ENCODE measurements around the gene ALPG.
"Not testable (repeated sequence)": the region's sequence is repeated elsewhere in the genome, so short reads cannot be mapped to it uniquely, and the experiment has no call there.

ALPG gene

GRCh38 chr2:232406556-232407310 lies at the start of gene ALPG:
TSS of gene ALPG (plus strand) at chr2:232406844. CDS start at chr2:232406895, 51 bp downstream.
- DNase-seq = no peak

- DNase-seq = no peak
Measured at GRCh38 chr2:232361646-232362045, 45.0 kb upstream of the ALPG start.

- peak; percentile 89 for DNase-seq
Measured at GRCh38 chr2:232362174-232362900, 44.3 kb upstream of the ALPG start.

DNA sequence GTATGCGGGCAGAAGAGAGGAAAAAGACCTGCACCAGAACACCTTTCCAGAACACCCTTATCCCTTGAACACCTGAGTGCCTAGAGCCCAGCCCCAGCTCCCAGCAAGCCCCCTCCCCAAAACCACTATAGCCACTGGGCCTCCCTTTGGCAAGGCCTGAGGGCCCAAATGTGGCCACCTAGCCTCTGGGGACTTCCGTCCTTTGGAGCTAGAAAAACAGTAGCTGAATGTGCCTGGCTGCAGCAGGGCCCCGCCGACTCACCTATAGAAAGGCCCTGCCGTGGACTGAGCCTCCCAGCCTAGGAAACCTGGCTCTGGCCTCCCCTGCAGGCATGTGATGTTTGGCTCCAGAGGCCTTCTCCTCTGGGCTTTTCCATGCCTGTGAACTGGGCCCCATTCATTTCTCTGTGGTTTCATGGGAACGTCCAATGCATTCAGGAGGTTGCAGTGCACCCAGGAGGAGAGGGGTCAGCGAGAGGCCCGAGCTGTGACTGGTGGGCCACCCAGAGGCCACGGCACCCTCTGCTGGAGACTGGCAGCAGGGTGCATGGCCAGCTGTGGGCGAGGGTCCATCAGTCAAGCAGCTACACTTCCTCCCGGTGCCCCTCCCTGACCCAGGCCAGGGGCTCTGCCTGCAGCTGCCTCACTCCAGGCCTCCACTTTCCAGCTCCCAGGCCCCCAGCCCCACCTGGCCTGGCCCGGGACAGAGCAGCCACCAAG lies 43.4 kb upstream of the ALPG start:
- not testable (repeated sequence) for DNase-seq

DNA sequence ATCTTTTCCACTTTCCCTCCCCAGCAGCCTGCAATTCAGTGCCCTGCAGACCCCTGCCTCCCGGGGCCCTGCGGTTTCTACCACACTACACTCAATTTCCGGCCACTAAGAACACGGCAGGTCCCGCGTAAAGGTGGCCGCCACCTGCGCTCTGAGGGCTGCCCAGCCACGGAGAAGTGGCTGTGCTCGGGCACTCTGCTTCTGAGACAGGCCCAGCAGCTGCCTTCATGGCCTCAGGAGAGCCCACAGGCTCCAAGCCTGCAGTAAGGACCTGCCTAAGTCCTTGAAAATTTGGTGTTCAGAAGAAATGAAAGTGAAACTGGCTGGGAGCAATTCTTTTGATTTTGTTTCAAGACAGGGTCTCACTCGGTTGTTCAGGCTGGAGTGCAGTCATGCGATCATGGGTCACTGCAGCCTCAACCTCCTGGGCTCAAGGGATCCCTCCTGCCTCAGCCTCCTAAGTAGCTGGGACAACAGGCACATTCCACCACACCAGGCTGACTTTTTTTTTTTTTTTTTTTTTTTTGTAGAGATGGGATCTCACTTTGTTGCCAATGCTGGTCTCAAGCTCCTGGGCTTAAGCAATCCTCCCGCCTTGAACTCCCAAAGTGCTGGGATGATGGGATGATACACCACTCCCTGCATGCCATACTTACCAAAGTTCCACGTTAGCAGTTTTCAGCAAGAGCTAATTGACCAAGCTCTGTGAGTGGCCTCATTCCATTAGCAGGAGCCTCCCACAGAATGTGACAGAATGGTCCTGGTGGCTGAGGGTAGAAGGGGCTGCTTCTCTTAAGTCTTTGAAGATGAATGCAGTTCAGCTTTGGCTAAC lies 42.6 kb upstream of the ALPG start:
- DNase-seq = no peak

DNA sequence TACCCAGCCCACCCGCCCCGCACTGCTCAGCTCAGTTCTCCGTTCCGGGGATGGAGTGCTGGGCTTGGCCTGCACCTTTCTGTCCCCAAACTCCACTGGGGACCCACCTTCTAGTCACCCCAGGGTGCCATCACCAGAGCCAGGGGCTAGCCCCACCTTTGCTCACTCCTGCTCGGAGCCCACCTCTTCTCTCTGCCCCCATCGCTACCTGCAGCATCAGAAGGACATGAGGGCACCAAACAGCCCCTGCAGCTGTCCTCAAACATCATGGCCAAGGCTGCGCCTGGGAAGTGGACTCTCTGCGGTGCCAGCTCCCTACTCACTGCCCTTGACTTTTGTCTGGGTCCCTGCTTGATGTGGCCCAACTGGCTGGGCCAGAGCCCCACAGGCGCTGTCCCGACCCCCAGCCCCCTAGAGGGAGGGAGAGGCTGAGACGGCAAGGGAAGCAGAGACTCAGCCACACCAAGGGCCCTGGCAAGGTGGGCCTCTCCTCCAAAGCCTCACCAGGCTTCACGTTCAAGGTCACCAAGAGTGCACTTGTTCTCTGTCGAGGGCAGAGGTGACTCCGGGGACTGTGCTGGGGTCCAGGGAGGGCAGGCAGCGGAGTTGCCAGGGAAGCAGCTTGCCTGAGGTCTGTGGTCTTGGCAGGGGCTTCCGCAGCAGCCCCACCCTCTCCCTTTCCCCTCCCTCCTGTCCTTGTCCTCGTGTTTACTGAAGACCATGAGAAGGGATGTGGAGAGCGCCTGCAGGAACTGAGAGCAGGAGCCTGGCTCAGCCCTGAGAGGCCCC lies 41.6 kb upstream of the ALPG start:
- not testable (repeated sequence) for DNase-seq

- peak; percentile 83 for DNase-seq
Measured at GRCh38 chr2:232365621-232366321, 40.9 kb upstream of the ALPG start.

DNA sequence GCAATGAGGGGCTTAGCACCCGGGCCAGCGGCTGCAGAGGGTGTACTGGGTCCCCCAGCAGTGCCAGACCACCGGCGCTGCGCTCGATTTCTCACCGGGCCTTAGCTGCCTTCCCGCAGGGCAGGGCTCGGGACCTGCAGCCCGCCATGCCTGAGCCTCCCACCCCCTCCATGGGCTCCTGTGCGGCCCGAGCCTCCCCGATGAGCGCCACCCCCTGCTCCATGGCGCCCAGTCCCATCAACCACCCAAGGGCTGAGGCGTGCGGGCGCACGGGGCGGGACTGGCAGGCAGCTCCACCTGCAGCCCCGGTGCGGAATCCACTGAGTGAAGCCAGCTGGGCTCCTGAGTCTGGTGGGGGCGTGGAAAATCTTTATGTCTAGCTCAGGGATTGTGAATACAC lies 40.2 kb upstream of the ALPG start:
- DNase-seq = not testable (repeated sequence)

DNA sequence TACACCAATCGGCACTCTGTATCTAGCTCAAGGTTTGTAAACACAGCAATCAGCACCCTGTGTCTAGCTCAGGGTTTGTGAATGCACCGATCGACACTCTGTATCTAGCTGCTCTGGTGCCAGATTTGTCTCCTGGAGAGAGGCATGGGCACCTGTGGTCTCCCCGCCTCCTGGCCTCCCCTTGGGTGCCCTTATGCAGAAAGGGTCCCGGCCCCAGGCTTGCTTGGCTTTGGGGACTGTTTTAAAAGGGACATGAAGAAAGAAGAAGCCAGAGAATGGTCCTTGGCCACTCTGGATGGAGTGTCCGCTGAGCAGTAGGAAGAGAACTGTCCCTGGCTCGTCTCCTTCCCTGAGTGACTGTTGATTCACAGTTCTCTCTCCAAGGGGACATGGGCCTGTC lies 39.6 kb upstream of the ALPG start:
- DNase-seq = no peak

- DNase-seq = peak; percentile 25
Measured at GRCh38 chr2:232367591-232368233, 38.9 kb upstream of the ALPG start.

GRCh38 chr2:232368311-232368731 lies 38.3 kb upstream of the ALPG start:
- DNase-seq = no peak

- DNase-seq = no peak
Measured at GRCh38 chr2:232369126-232369951, 37.3 kb upstream of the ALPG start.

- DNase-seq = not testable (repeated sequence)
Measured at GRCh38 chr2:232370007-232370406, 36.6 kb upstream of the ALPG start.

DNA sequence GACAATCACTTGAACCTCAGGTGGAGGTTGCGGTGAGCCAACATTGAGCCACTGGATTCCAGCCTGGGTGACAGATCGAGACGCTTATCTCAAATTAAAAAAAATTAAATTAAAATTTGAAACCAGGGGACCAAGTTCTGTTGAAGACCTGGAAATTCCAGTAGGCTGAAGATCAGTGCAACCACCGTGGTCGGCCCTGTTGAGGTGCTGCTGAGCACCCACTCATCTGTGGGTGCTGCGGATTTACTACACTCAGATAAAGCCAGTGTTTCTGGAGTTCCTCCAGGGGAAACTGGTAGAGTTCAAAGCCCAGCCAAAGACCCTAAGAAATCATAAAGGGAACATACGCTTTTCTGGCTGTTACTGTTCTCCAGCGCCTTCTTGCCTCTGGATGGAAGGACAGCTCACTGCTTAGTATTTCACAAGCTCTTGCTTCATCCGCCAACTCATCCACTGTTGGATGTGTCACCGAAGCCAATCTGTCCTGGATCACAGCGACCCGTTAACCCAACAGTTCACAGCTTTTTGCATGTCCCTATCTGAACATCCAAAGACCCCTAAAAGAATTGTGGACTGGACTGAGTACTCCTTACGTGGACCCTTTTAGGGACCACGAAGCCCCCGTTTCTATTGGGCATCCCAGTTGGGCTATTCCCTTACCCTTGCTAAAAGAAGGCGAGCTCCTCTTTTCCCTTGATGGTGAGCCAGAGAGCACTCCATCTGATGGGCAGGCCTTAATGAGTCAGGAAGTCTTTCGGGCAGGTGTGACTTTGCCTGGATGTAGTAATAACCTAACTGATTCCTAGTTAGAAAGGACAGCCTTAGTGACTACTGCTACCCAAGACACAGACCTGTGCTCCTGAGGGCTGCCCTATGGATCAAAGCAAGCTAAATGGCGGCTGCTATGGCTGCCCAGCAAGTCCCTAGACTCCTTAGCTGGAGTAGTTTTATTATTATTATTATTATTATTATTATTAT lies 34.1 kb upstream of the ALPG start:
- no peak for DNase-seq

GRCh38 chr2:232374356-232374755 lies 32.3 kb upstream of the ALPG start:
- DNase-seq = no peak

GRCh38 chr2:232375164-232375563 lies 31.5 kb upstream of the ALPG start:
- no peak for DNase-seq

DNA sequence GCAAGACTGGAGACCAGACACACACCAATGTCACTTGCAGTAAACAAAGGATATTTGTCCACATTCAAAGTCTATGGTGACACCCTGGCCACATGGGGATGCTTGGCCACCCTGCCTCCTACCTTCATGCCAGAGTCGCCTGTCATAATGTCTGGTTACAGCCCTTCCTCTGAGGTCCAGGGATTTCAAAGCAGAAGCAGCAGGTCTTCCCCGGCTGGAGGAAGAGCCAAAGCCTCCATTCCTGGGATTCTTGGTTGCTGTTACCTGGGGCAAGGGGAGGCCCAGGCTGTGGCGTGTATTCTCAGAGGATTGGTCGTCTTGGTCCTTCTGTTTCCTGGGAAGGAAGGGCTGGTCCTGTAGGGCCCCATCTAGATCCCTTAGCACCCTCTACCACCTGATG lies 30.4 kb upstream of the ALPG start:
- no peak for DNase-seq

DNA sequence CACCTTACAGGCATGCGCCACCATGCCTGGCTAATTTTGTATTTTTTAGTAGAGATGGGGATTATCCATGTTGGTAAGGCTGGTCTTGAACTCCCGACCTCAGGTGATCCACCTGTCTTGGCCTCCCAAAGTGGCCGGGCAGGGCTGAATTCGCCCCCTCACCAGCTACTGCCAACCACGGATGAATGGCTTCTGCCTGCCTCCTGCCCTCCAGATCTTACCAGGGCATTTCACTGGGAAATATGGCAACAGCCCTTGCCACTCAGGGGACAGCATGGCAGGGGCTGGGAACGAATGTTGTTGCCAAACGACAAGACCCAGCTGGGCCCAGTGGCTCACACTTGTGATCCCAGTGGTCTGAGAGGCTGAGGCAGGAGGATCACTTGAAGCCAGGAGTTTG lies 29.9 kb upstream of the ALPG start:
- DNase-seq = no peak

- no peak for DNase-seq
Measured at GRCh38 chr2:232377319-232377718, 29.3 kb upstream of the ALPG start.
